ENCODE measurements around the gene WDR62.
"Not testable (repeated sequence)": the region's sequence is repeated elsewhere in the genome, so short reads cannot be mapped to it uniquely, and the experiment has no call there.

WDR62 gene

GRCh38 chr19:36040495-36040894, 14.2 kb upstream of the WDR62 start:
- DNase-seq: no peak

GRCh38 chr19:36041092-36041491, 13.6 kb upstream of the WDR62 start:
- not testable (repeated sequence) for DNase-seq

GRCh38 chr19:36041831-36042230, 12.9 kb upstream of the WDR62 start:
- DNase-seq: no peak

GRCh38 chr19:36043952-36044351, 10.7 kb upstream of the WDR62 start:
- DNase-seq: no peak

- no peak for DNase-seq
These were observed 8.2 kb upstream of the WDR62 start for GRCh38 chr19:36046443-36047050.

- no peak for DNase-seq
These were observed 6.9 kb upstream of the WDR62 start for GRCh38 chr19:36047835-36048234.

GRCh38 chr19:36049080-36049698, 5.5 kb upstream of the WDR62 start:
- no peak for DNase-seq

- no peak for DNase-seq
These were observed 3.5 kb upstream of the WDR62 start for GRCh38 chr19:36051236-36051635.

GRCh38 chr19:36051637-36052036, 3.1 kb upstream of the WDR62 start:
- no peak for DNase-seq

- DNase-seq: peak; percentile 100
These were observed 471 bp upstream of the WDR62 start, which contains the start of gene THAP8 for GRCh38 chr19:36054119-36054732. Gene THAP8, minus strand, starts transcription at chr19:36054285. Its CDS starts 68 bp downstream, at chr19:36054217.

GRCh38 chr19:36058481-36059179, 3.9 kb downstream of the WDR62 start:
- no peak for DNase-seq

- no peak for DNase-seq
These were observed 4.6 kb downstream of the WDR62 start for GRCh38 chr19:36059180-36059910.

GRCh38 chr19:36060430-36060829, 5.7 kb downstream of the WDR62 start:
- no peak for DNase-seq

- no peak for DNase-seq
These were observed 6.7 kb downstream of the WDR62 start for GRCh38 chr19:36061367-36061766.

- DNase-seq: no peak
These were observed 10.1 kb downstream of the WDR62 start for GRCh38 chr19:36064826-36065225.

- no peak for DNase-seq
These were observed 13.0 kb downstream of the WDR62 start for GRCh38 chr19:36067681-36068080.

- DNase-seq: not testable (repeated sequence)
These were observed 14.3 kb downstream of the WDR62 start for GRCh38 chr19:36068810-36069499.

- no peak for DNase-seq
These were observed 17.4 kb downstream of the WDR62 start for GRCh38 chr19:36072081-36072480.

- no peak for DNase-seq
These were observed 18.6 kb downstream of the WDR62 start for GRCh38 chr19:36073121-36073876.

GRCh38 chr19:36079389-36079945, 24.8 kb downstream of the WDR62 start:
- DNase-seq: no peak

- no peak for DNase-seq
These were observed 26.7 kb downstream of the WDR62 start for GRCh38 chr19:36081385-36081784.

All from stimulated activated naive CD4-positive, alpha-beta T cell treated with Interleukin-2 at 50 U/mL for 16 hours (primary cell).